NCI-H2196 (cell line): ENCODE measurements around the gene CLDND1.

ENCODE experiments used
- DNase-seq: peaks from one replicate; lab custom pipeline; 2025; ENCODE audit not compliant: unreplicated experiment; lab: John Stamatoyannopoulos, UW

CLDND1 gene

DNA sequence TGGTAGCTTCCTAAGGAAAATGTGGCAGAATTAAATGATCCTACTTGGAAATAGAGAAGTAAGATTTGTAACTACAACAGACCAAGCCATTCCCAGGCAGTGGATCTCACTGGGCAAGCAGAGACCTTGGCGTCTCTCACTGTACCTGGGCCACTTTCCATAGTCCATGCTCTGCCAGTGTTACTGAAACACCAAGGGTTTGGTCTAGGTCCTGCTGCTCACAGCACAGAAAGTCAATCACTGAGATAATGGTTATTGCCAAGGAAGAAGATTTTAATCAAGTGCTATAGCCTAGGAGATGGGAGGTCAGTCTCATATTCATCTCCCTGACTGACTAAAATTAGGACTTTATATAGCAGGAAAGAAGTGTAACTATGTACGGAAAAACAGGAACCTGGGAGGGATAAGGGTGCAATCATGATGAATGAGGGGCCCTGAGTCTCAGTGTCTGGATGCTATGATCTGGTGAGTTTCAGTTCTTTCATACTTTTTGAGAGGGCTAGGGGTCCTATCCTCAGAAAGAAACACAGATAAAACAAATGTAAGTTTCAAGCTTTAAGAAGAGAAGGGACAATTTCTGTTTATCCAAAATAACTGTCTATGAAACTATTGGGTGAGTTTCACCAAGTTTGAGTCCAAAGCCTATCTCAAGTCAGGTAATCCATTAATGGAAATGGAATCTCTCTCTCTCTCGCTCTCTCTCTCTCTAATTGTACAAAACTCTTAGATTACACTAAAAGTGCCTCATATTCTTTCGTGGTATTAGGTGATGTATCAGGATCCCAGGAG is 29.7 kb upstream of the CLDND1 start:
- DNase-seq = no peak

DNA sequence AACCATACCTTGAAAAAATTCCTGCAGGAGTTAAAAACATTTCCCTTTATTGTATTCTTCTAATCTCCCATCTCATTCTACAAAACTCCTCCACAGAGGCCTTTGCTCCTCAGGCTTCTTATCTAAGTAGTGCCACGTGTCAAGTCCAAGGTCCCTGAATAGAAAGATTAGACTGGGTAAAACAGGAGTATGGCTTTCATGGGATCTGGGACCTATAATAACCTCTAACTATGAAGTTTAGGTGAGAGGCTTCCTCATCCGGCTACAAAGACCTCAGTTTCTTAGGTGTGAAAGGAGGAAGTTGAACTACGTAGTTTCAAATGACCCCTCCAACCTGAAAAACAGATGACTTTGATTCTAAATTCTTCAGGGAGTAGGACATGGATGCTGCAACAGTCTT is 29.1 kb upstream of the CLDND1 start:
- DNase-seq = no peak

DNA sequence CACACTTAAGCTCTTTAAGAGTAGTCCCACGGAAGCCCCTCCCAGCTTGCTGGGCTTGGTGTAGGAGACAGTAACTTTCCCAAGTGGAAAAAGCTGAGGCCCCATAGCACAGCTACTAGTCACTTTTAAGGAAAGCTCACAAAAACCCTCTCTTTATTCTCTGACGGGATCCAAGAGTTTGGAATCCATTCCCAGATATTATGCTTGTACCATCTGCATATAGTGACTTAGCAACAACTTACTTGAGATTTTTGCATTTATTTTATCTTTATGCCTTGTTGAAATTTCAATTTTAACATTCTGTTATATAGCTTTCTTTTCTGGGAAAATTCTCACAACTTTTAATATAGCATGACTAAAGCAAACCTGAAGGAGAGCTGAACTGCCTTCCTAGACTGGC is 28.5 kb upstream of the CLDND1 start:
- DNase-seq = no peak

DNA sequence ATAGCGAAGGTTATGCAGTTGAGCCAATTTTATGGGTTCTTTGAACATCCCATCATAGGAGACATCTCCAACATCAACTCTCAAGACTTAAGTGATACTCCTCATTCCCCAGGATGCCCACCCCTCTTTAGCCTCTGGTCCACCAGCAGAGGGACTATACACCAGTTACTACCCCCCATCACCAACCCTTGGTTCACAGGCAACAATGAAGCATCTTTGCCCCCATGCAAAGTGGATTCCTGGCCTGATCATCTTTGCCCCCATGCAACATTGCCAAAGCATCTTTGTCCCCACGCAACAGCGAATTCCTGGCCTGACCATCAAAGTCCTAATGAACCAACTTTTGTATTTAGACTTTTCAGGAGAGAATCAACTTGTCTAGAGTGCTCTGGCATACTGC is 28.1 kb upstream of the CLDND1 start:
- DNase-seq = no peak

GRCh38 chr3:98548544-98548943 is 25.8 kb upstream of the CLDND1 start:
- no peak for DNase-seq

DNA sequence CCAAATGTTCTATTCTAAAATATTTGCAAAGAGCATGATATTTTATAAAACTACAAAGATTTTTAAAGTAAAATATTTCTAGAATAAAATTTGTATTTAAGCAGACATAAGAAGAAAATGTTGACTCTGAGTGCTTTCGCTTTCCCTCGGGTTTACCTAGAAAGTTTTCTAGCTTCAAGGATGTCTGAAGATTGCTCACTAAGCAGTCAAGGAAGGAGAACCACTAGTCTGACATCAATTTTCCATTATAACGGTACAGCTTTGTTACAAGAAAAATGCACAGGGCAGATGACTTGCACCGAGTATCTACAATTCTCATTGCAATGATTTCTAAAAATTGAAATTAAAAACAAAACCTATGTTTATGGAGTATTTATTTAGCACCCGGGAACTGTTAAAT is 23.2 kb upstream of the CLDND1 start:
- no peak for DNase-seq

DNA sequence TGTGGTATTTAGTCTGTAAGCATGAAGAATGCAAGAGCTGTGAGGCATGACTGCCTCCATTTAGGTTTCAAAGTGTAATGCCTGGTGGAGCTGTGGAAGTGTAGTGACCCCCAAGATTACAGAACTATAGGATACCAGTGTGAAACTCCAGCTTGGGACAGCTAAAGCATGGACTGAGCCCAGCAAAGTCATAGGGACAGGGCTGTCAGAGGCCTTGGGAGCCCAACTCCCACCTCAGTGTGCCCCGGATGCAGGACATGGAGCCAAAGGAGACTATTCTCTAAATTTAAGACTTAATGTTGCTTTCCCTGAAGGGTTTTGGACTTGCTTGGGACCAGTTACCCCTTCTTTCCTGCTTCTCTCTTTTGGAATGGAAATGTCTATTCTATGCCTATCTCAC is 19.9 kb upstream of the CLDND1 start:
- no peak for DNase-seq

GRCh38 chr3:98541695-98542094 is 19.0 kb upstream of the CLDND1 start:
- no peak for DNase-seq

- DNase-seq = no peak
Observed at GRCh38 chr3:98540346-98540745, 17.6 kb upstream of the CLDND1 start.

DNA sequence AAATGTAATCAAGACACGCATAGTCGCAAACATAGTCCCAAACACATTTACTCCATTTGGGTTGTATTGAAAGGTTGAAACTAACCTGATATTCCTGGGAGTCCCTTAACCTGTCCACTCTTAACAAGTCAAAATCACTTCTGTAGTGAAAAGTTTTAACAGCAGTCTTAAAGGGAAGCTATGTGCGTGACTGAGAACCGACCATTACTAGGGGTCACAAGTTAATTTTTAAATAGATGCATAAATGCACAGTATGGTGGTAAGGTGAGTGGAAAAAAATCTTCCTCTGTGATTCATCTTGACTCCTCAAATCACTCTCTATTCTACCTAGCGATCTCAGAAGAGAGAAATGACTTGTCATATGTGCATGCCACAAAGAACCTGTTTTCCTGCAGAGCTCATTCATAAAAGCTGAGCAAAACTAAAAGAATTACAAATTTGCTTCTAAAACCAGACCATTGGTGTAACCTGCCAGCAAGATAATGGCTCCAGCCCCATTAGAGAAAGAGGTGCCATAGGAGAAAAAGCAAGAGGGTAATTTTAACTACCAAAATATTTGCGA is 13.8 kb upstream of the CLDND1 start:
- DNase-seq = no peak

DNA sequence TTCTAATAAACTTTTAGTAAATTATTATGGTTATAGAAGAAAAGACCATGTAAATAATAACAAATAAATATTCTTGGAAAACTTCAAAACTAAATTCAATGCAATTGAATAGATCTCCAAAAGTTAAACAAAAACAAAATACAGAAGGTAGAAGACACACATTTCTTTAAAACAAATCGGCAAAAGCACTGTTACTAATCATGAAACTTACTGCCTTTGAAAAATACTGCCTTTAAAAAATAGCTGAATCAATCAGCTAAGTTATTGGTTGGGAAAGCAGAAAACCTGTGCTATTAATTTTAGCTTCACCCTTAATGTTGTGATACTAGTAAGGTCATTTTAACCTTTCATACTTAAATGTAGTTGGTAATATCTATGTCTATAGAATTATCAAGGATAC is 12.0 kb upstream of the CLDND1 start:
- no peak for DNase-seq

DNA sequence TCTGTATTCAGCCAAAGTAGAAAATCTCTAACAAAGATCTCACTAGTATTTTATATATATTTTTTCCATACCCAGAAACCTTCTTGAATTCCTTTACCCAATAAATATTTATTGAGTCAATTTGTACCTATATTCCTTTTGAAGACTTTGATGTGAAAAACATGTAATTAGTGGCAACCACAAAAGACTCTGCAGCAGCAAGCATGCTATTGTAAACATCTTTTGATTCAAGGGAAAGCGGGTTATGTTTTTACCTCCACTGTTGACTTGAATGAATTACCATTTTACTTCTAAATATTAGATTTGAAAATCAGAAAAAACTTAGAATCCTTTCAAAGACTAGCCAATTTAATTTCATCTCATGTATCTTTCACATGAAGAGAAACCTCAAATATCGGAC is 11.5 kb upstream of the CLDND1 start:
- no peak for DNase-seq

DNA sequence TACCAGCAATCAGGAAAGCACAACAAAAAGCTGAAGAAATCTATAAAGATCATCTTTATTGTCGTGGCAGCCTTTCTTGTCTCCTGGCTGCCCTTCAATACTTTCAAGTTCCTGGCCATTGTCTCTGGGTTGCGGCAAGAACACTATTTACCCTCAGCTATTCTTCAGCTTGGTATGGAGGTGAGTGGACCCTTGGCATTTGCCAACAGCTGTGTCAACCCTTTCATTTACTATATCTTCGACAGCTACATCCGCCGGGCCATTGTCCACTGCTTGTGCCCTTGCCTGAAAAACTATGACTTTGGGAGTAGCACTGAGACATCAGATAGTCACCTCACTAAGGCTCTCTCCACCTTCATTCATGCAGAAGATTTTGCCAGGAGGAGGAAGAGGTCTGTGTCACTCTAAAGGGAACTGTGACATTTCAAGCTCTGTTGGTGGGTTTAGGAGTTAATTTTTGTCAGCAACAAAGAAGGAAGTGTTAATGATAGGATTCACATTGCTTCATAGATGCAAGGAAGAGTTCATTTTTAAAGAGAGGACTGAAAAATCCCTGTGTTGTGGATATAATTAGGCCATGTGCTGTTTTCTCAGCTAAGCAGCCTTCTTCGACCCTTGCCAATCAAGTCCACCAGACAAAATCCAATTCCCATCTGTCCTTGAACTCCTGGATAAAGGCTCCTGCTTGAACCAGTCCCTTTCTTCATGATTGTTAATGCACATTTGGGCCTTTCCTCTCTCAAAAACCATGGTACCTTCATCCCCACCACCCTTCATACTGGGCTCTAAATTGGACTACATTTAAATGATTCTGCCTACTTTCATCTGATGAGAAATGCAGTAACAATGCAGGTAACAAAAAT is 10.2 kb upstream of the CLDND1 start:
- DNase-seq = no peak

- DNase-seq = no peak
Observed at GRCh38 chr3:98532275-98532637, 9.6 kb upstream of the CLDND1 start.

DNA sequence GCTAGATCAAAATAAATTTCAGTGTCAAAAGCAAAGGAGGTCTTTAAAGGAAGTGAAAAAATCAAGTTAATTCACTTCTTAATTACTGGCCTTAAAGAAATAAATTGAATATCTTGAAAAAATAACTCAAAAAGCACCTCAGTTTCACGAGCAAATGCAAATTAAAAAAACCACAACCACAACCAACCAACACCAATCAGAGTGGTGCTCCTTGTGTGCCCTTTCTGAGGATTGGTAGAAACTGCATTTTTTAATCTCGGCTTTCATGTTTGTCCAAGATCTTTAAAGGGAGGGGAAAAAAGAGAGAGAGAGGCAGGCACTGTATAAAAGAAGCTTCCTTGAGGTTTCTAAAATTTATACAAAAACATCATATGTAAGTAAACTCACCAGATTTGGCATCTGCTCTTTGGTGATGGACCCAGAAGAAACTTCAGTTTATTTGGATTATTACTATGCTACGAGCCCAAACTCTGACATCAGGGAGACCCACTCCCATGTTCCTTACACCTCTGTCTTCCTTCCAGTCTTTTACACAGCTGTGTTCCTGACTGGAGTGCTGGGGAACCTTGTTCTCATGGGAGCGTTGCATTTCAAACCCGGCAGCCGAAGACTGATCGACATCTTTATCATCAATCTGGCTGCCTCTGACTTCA is 9.0 kb upstream of the CLDND1 start, which contains the start of gene GPR15:
GPR15 (plus strand) TSS at position 357 of the 653 bp plus-strand sequence; CDS start at position 413, 56 bp downstream.
- DNase-seq = no peak

DNA sequence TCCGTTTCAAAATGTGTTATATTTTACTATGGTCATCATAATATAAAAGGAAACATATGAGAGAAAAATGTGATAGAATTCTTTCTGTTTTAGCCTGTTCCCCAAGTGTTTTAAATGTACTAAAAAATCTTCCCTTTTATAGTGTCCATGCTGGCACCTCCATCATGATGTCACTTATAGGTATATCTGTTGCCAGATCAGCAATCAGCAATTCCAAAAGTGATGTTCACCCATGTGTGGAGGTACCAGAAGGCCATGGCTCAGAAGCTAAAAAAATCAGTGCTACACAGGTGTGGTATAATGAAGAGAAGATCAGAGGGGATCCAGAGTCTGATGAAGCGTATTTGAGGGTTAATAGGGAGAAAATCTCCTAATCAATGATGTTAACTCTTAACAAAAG is 8.0 kb upstream of the CLDND1 start:
- no peak for DNase-seq

GRCh38 chr3:98529856-98530459 is 7.3 kb upstream of the CLDND1 start:
- DNase-seq = no peak

GRCh38 chr3:98528474-98529346 is 6.0 kb upstream of the CLDND1 start:
- no peak for DNase-seq

DNA sequence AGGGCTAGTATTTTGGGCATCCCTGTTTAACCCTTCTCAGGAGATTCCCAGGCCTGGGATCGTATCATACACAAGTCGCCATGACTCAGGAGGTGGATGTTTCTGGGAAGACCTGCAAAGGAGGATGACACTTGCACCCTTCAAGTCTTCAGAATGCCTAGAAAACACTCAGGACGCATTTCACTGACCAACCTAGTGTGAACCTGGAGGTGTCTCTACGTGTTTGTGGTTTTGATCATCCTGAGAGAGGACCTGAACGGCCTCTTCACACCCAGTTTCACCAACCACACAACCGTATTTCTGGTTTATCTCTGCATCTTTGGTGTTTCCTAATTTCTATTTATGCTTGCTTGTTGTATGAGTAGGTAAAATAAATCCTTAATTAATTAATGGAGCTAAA is 2.8 kb upstream of the CLDND1 start:
- DNase-seq = no peak

DNA sequence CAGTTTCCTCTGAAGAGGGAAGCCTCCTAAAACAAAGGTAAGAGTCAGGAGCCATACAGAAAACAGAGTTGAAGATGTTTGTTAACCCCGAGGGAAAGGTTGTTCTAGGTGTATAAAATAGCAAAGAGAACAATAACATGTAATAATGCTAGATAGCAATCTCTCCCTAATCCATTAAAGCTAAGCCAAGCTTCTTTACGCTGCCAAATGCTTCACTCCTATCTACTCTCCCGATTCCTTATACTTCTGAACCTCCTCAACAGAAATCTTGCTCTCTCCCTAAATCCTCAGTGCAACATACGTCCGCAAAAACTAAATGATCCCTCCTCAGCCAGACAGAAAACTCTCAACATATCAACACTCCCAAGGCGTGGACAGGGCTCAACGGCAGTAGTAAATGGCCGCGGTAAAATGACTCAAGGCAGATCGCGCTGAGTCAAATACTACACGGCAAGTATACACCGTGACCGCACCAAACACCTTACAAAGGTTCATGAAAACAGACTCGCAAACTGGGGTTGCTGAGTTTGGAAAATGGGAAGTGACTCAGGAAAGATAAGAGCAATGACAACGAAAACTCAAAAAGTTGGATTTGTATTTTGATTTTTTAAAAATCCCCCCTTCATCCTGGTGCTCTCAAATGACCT is 682 bp downstream of the CLDND1 start:
- peak; percentile 30 for DNase-seq
